Hepatocyte (in vitro differentiated cells): Measurements from ENCODE around the gene CCDC174. TPM values are rescaled to one million over a fixed set of nuclear protein-coding genes. Genes with fewer than 3 reads are reported as not detected.

Experiments used
- DNase-seq: peaks from one replicate; pipeline ENCODE4 v3.0.0-alpha.2; 2016; ENCODE audit warnings: low spot score
- H2AFZ ChIP-seq: fragments of 200-600 bp; sonication (generic); 2 replicates; pipeline ENCODE4 v1.6.0; 2016; ENCODE audit warnings: antibody characterized with exemption, mild to moderate bottlenecking
- H3K27ac ChIP-seq: fragments of 200-600 bp; sonication (generic); 2 replicates; pipeline ENCODE4 v1.5.1; 2016; ENCODE audit warnings: mild to moderate bottlenecking
- H3K27me3 ChIP-seq: fragments of 200-600 bp; sonication (generic); 2 replicates; pipeline ENCODE4 v1.6.1; 2016
- H3K36me3 ChIP-seq: fragments of 200-600 bp; sonication (generic); replicated peaks from 2 replicates; pipeline ENCODE4 v1.5.1; 2016; ENCODE audit warnings: low read depth; ENCODE audit not compliant: insufficient read depth
- H3K4me1 ChIP-seq: fragments of 200-600 bp; sonication (generic); 2 replicates; pipeline ENCODE4 v1.5.1; 2016; ENCODE audit warnings: mild to moderate bottlenecking, moderate library complexity; ENCODE audit not compliant: insufficient read depth
- H3K4me2 ChIP-seq: fragments of 200-600 bp; sonication (generic); 2 replicates; pipeline ENCODE4 v1.6.0; 2016
- H3K4me3 ChIP-seq: fragments of 200-600 bp; sonication (generic); 2 replicates; pipeline ENCODE4 v1.5.1; 2016; ENCODE audit warnings: mild to moderate bottlenecking
- H3K79me2 ChIP-seq: fragments of 200-600 bp; sonication (generic); 2 replicates; pipeline ENCODE4 v1.6.0; 2017; ENCODE audit warnings: mild to moderate bottlenecking
- H3K9me2 ChIP-seq: fragments of 200-600 bp; sonication (generic); replicated peaks from 2 replicates; pipeline ENCODE4 v1.6.0; 2017; ENCODE audit warnings: mild to moderate bottlenecking; ENCODE audit not compliant: insufficient read depth
- H3K9me3 ChIP-seq: fragments of 200-600 bp; sonication (generic); 2 replicates; pipeline ENCODE4 v1.5.1; 2016; ENCODE audit warnings: low read depth, mild to moderate bottlenecking
- H4K20me1 ChIP-seq: fragments of 200-600 bp; sonication (generic); 2 replicates; pipeline ENCODE4 v1.6.0; 2016; ENCODE audit warnings: mild to moderate bottlenecking; ENCODE audit not compliant: insufficient read depth, poor library complexity, severe bottlenecking
- CTCF ChIP-seq: fragments of 200-600 bp; sonication (generic); IDR thresholded peaks from 2 replicates; pipeline ENCODE4 v1.5.1; 2016; ENCODE audit warnings: antibody characterized with exemption, mild to moderate bottlenecking; ENCODE audit not compliant: poor library complexity
- EZH2 ChIP-seq: fragments of 200-600 bp; sonication (generic); IDR thresholded peaks from 2 replicates; pipeline ENCODE4 v1.6.1; 2016; ENCODE audit warnings: antibody characterized with exemption, mild to moderate bottlenecking, borderline replicate concordance
- EZH2phosphoT487 ChIP-seq: fragments of 200-600 bp; sonication (generic); IDR thresholded peaks from one replicate; pipeline ENCODE4 v1.6.1; 2018; ENCODE audit warnings: antibody characterized with exemption, mild to moderate bottlenecking, low read depth, moderate library complexity; ENCODE audit not compliant: unreplicated experiment, severe bottlenecking
- WGBS: methylation state at CpG from one replicate; pipeline ENCODE4 v1.1.6; 2016; ENCODE audit warnings: low lambda C conversion rate; ENCODE audit errors: missing lambda C conversion rate; 5-methylcytosine and 5-hydroxymethylcytosine counted together
- polyA plus RNA-seq: library from polyadenylated mRNA; unstranded; fragments of >200 nt; fragmentation: Nextera tagmentation; extraction: Ambion mirVana; gene quantifications from 2 replicates; pipeline ENCODE4 v1.2.1, GENCODE V29; 2016
- total RNA-seq: library from RNA; depleted of rRNA; stranded (reverse); fragments of >200 nt; gene quantifications from 2 replicates; pipeline ENCODE4 v1.2.3, GENCODE V29; 2014

CCDC174 gene
- total and polyA plus RNA-seq, 2 experiments from 2014 or later: 18.6 to 23.6 TPM

- 92% methylated on average over 9 of the region's 9 CpGs for WGBS
- Histone ChIP-seq H4K20me1 (no peaks in the 10 kb centered on the region), H3K4me3 (no peak overlapping the region), H2AFZ (no peak overlapping the region), H3K36me3 (no peaks in the 10 kb centered on the region), H3K9me2 (no peaks in the 10 kb centered on the region), H3K79me2 (no peaks in the 10 kb centered on the region), H3K4me1 (no peaks in the 10 kb centered on the region), H3K27me3 (no peaks in the 10 kb centered on the region), H3K9me3 (no peaks in the 10 kb centered on the region), H3K4me2 (no peak overlapping the region), H3K27ac (no peak overlapping the region)
- TF ChIP-seq EZH2: no peak
- no peak for TF ChIP-seq EZH2phosphoT487
- no peak for TF ChIP-seq CTCF
- DNase-seq: no peak
Measured at GRCh38 chr3:14703128-14703750, 51.7 kb downstream of the CCDC174 start.

GRCh38 chr3:14703791-14704190 is 52.2 kb downstream of the CCDC174 start:
- WGBS: 88% methylated on average over 3 of the region's 3 CpGs
- Histone ChIP-seq H3K9me3 (no peaks in the 10 kb centered on the region), H2AFZ (no peak overlapping the region), H3K4me3 (no peak overlapping the region), H3K4me2 (no peak overlapping the region), H3K4me1 (no peaks in the 10 kb centered on the region), H4K20me1 (no peaks in the 10 kb centered on the region), H3K9me2 (no peaks in the 10 kb centered on the region), H3K27me3 (no peaks in the 10 kb centered on the region), H3K27ac (no peak overlapping the region), H3K79me2 (no peaks in the 10 kb centered on the region), H3K36me3 (no peaks in the 10 kb centered on the region)
- TF ChIP-seq CTCF: no peak
- no peak for TF ChIP-seq EZH2phosphoT487
- DNase-seq: no peak

GRCh38 chr3:14706096-14706495 is 54.5 kb downstream of the CCDC174 start:
- no peak overlapping the region for H3K4me2 ChIP-seq
- WGBS: 73% methylated on average over 5 of the region's 5 CpGs

More at GRCh38 chr3:14706096-14706495, 54.5 kb downstream of the CCDC174 start:
- Histone ChIP-seq H3K9me3 (no peaks in the 10 kb centered on the region), H3K4me1 (no peaks in the 10 kb centered on the region), H2AFZ (no peak overlapping the region), H4K20me1 (no peaks in the 10 kb centered on the region), H3K27ac (no peak overlapping the region), H3K4me3 (no peak overlapping the region), H3K79me2 (no peaks in the 10 kb centered on the region), H3K9me2 (no peaks in the 10 kb centered on the region), H3K36me3 (no peaks in the 10 kb centered on the region), H3K27me3 (no peaks in the 10 kb centered on the region)
- TF ChIP-seq EZH2phosphoT487 (no peak), CTCF (no peak), EZH2 (no peak)
- no peak for DNase-seq
